Vagina (tissue), 2 donors: Measurements from ENCODE around the gene NR2C1. TPM values are rescaled to one million over a fixed set of nuclear protein-coding genes. Genes with fewer than 3 reads are reported as not detected.
A peak's percentile ranks its signal among the peaks of the same experiment; 100 is the strongest.
"Not testable (repeated sequence)": the region's sequence is repeated elsewhere in the genome, so short reads cannot be mapped to it uniquely, and the experiment has no call there.

Source experiments
- DNase-seq, 2 donors: peaks; one replicate each; pipeline ENCODE4 v3.0.0-alpha.2; 2017; ENCODE audit errors: extremely low spot score in 2 of 2
- H3K27ac ChIP-seq: fragments of 200-600 bp; sonication (generic); one replicate; pipeline ENCODE4 v1.5.1; 2019
- H3K27me3 ChIP-seq: fragments of 200-600 bp; sonication (generic); one replicate; pipeline ENCODE4 v1.5.1; 2019
- H3K36me3 ChIP-seq, 2 donors: fragments of 200-600 bp; sonication (generic); one replicate each; pipeline ENCODE4 v1.5.1; 2017 to 2019
- H3K4me1 ChIP-seq: fragments of 200-600 bp; sonication (generic); one replicate; pipeline ENCODE4 v1.5.1; 2019
- H3K4me3 ChIP-seq, 2 donors: fragments of 200-600 bp; sonication (generic); 1 replicate in 1 of 2; 2 replicates in 1 of 2; pipeline ENCODE4 v1.5.1; 2016 to 2019
- H3K9me3 ChIP-seq: fragments of 200-600 bp; sonication (generic); one replicate; pipeline ENCODE4 v1.5.1; 2019
- POLR2A ChIP-seq, 2 donors: fragments of 450-650 bp; IDR thresholded peaks; one replicate each; pipeline ENCODE4 v1.6.1; 2017; ENCODE audit warnings: antibody characterized with exemption in 2 of 2, mild to moderate bottlenecking in 2 of 2, moderate library complexity in 2 of 2
- POLR2AphosphoS5 ChIP-seq, 2 donors: sonication (generic); formaldehyde crosslinking; IDR thresholded peaks; one replicate each; pipeline ENCODE4 v1.9.0; 2017; ENCODE audit warnings: antibody characterized with exemption in 2 of 2, mild to moderate bottlenecking in 2 of 2, low read depth in 1 of 2; ENCODE audit not compliant: insufficient read depth in 1 of 2
- intact Hi-C: fragments of 100-400 bp; cut with DNase I; formaldehyde crosslinking; loops from one replicate; pipeline ENCODE4 v1.15.1; 2023
- total RNA-seq: library from RNA; depleted of rRNA; stranded (reverse); fragments of >200 nt; gene quantifications from one replicate; pipeline ENCODE4 v1.2.3, GENCODE V29; 2016
- TF ChIP-seq, protein P1 (sequence below), 3 experiments: fragments of 450-650 bp in 2 of 3; fragments of 200-600 bp in 1 of 3; sonication (generic) in 1 of 3; IDR thresholded peaks; one replicate each; pipeline ENCODE4 v1.5.1; 2017 to 2019; ENCODE audit warnings: antibody characterized with exemption in 3 of 3, mild to moderate bottlenecking in 2 of 3, moderate library complexity in 2 of 3

NR2C1 gene
- total RNA-seq, 1 donor from 2014 or later = 49.4 TPM

DNA sequence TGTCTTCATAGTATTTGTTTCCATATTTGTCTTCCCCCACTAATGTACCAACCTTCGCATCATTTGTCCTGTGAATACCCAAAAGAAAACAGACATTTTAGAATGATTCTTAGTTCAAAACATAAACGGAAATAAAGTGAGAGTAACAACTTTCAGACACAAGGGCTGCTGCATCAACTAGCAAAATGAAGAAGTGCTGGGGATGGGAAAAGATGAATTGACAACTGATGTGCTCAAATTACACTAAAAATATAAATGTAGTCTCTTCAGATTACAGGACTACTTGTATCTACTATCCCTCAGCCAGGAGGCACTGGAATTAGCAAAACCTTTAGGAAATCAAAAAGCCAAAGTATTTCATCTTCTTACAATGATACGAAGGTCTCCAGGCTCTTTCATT is 70.7 kb downstream of the NR2C1 start:
- TF ChIP-seq POLR2AphosphoS5 (IDR thresholded peaks at IDR 0.05; ENCODE audit: insufficient read depth in 1 of 2, low read depth in 1 of 2) = no peak
- TF ChIP-seq POLR2A (IDR thresholded peaks at IDR 0.05) = no peak
- TF ChIP-seq, protein P1, sequence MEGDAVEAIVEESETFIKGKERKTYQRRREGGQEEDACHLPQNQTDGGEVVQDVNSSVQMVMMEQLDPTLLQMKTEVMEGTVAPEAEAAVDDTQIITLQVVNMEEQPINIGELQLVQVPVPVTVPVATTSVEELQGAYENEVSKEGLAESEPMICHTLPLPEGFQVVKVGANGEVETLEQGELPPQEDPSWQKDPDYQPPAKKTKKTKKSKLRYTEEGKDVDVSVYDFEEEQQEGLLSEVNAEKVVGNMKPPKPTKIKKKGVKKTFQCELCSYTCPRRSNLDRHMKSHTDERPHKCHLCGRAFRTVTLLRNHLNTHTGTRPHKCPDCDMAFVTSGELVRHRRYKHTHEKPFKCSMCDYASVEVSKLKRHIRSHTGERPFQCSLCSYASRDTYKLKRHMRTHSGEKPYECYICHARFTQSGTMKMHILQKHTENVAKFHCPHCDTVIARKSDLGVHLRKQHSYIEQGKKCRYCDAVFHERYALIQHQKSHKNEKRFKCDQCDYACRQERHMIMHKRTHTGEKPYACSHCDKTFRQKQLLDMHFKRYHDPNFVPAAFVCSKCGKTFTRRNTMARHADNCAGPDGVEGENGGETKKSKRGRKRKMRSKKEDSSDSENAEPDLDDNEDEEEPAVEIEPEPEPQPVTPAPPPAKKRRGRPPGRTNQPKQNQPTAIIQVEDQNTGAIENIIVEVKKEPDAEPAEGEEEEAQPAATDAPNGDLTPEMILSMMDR (IDR thresholded peaks at IDR 0.05) = no peak
- no peak for DNase-seq
- H3K4me1 ChIP-seq = peaks cover 39% of the 10 kb centered on the region
- H3K9me3 ChIP-seq = no peaks in the 10 kb centered on the region
- peak overlapping the region; percentile 84 for H3K27ac ChIP-seq
- intact Hi-C loops = no loop called here
- no peaks in the 10 kb centered on the region for H3K27me3 ChIP-seq
- H3K4me3 ChIP-seq = peak overlapping the region; percentile 72 to 82
- no peaks in the 10 kb centered on the region for H3K36me3 ChIP-seq

DNA sequence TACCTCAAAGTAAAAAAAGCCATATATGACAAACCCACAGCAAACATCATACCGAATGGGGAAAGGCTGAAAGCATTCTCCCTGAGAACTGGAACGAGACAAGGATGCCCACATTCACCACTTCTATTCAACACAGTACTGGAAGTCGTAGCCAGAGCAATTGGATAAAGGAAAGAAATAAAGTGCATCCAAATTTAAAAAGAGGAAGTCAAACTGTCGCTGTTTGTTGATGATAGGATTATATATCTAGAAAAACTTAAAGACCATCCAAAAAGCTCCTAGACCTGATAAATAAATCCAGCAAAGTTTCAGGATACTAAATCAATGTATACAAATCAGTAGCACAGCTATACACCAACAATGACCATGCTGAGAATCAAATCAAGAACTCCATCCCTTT is 75.1 kb downstream of the NR2C1 start:
- intact Hi-C loops = no loop called here
- H3K4me1 ChIP-seq = peaks cover 39% of the 10 kb centered on the region
- no peak overlapping the region for H3K4me3 ChIP-seq

DNA sequence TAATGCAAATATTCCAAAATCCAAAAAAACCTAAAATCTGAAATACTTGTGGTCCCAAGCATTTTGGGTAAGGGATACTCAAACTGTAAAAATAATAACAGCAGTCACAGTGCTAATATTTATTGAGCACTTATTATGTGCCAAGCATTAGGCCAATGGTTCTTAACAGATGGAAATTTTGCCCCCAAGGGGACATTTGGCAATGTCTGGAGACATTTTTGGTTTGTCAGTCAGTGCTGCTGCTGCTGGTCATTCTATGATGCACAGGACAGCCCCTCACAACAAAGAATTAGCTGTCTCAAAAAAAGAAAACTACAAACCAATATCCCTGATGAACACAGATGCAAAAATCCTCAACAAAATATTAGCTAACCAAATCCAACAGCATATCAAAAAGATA is 75.7 kb downstream of the NR2C1 start:
- intact Hi-C loops = no loop called here
- Histone ChIP-seq H3K4me3 (no peak overlapping the region), H3K36me3 (peaks cover 0 to 17% of the 10 kb centered on the region in 2 donors), H3K27ac (no peak overlapping the region), H3K9me3 (no peaks in the 10 kb centered on the region), H3K27me3 (no peaks in the 10 kb centered on the region), H3K4me1 (peaks cover 35% of the 10 kb centered on the region)
- no peak for TF ChIP-seq POLR2AphosphoS5 (IDR thresholded peaks at IDR 0.05; ENCODE audit: insufficient read depth in 1 of 2, low read depth in 1 of 2)
- TF ChIP-seq, protein P1 (IDR thresholded peaks at IDR 0.05) = no peak
- no peak for TF ChIP-seq POLR2A (IDR thresholded peaks at IDR 0.05)
- no peak for DNase-seq

More for the DNA sequence above, 75.1 kb downstream of the NR2C1 start:
- Histone ChIP-seq H3K27ac (no peak overlapping the region), H3K36me3 (peaks cover 0 to 17% of the 10 kb centered on the region in 2 donors), H3K9me3 (no peaks in the 10 kb centered on the region), H3K27me3 (no peaks in the 10 kb centered on the region)
- no peak for DNase-seq
- TF ChIP-seq, protein P1 (IDR thresholded peaks at IDR 0.05) = no peak
- TF ChIP-seq POLR2AphosphoS5 (IDR thresholded peaks at IDR 0.05; ENCODE audit: insufficient read depth in 1 of 2, low read depth in 1 of 2) (no peak), POLR2A (IDR thresholded peaks at IDR 0.05) (no peak)

DNA sequence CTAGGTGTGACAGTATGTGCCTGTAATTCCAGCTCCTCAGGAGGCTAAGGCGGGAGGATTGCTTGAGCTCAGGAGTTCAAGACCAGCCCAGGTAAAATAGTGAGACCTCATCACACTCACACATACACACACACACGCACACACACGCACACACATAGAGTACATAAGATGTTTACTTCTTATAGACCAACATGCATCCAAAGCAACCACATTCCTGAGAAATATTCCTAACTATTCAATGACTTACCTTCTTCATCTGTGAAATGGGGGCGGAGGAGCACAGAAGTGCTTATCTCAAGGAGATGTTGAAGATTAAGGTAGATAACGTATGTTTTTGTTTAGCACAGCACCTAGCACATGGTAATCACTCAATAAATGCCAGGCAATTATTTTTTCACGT is 76.4 kb downstream of the NR2C1 start:
- no peak for DNase-seq
- intact Hi-C loops = no loop called here
- TF ChIP-seq, protein P1 (IDR thresholded peaks at IDR 0.05) = no peak
- TF ChIP-seq POLR2A (IDR thresholded peaks at IDR 0.05) (no peak), POLR2AphosphoS5 (IDR thresholded peaks at IDR 0.05; ENCODE audit: insufficient read depth in 1 of 2, low read depth in 1 of 2) (no peak)
- no peak overlapping the region for H3K4me3 ChIP-seq
- H3K36me3 ChIP-seq = peaks cover 0 to 21% of the 10 kb centered on the region in 2 donors
- H3K27ac ChIP-seq = no peak overlapping the region
- H3K27me3 ChIP-seq = no peaks in the 10 kb centered on the region
- no peaks in the 10 kb centered on the region for H3K9me3 ChIP-seq
- peaks cover 28% of the 10 kb centered on the region for H3K4me1 ChIP-seq

DNA sequence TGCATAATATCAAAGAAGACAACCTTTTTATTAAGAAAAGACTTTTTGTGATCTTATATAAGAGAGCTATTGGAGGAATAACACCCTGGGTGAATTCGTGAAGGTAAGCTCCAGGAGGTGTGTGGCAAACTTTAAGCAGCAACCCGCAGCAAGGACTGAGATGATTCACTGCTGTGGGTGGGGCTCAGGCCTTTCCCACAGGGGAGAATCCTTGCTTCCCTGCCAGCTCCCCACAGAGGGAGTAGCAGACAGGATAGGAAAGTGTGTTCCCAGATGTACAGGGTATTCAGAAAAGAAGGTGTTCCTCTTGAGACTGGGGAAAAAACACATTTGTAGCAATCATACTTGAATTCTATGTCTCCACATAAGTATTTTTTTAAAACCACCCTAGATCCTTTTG is 79.1 kb downstream of the NR2C1 start:
- intact Hi-C loops = no loop called here
- no peaks in the 10 kb centered on the region for H3K27me3 ChIP-seq
- H3K4me1 ChIP-seq = peaks cover 3% of the 10 kb centered on the region
- no peaks in the 10 kb centered on the region for H3K9me3 ChIP-seq
- TF ChIP-seq POLR2AphosphoS5 (IDR thresholded peaks at IDR 0.05; ENCODE audit: insufficient read depth in 1 of 2, low read depth in 1 of 2) = no peak
- TF ChIP-seq, protein P1 (IDR thresholded peaks at IDR 0.05) = no peak
- TF ChIP-seq POLR2A (IDR thresholded peaks at IDR 0.05) = no peak
- no peak overlapping the region for H3K27ac ChIP-seq
- no peak for DNase-seq
- H3K4me3 ChIP-seq = no peak overlapping the region
- peaks cover 0 to 21% of the 10 kb centered on the region in 2 donors for H3K36me3 ChIP-seq

DNA sequence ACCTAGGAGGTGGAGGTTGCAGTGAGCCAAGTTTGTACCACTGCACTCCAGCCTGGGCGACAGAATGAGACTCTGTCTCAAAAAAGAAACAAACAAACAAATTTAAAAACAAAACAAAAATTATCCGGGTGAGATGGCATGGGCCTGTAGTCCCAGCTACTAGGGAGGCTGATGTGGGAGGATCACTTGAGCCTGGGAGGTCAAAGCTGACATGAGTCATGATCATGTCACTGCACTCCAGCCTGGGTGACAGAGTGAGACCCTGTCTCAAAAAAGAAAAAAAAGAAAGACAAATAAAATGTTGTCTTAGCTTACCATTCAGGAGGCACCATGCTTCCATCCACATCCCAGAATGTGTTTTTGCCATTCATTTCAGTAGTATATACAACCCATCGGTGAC is 79.6 kb downstream of the NR2C1 start:
- H3K4me1 ChIP-seq, H3K4me3 ChIP-seq, H3K27ac ChIP-seq, intact Hi-C loops, DNase-seq, H3K9me3 ChIP-seq, H3K27me3 ChIP-seq: not testable (repeated sequence)
- peaks cover 0 to 21% of the 10 kb centered on the region in 2 donors for H3K36me3 ChIP-seq
